MM.1S (cell line): Measurements from ENCODE around the gene LONRF2.

ENCODE experiments used
- DNase-seq: peaks from one replicate; pipeline ENCODE4 v3.0.0-alpha.2; 2015
- H2AFZ ChIP-seq: fragments of 300-600 bp; sonication (generic); 2 replicates; pipeline ENCODE4 v1.6.0; 2016; ENCODE audit warnings: antibody characterized with exemption, low read length
- H3F3A ChIP-seq: fragments of 300-600 bp; sonication (generic); 2 replicates; pipeline ENCODE4 v1.6.1; 2016; ENCODE audit warnings: mild to moderate bottlenecking, antibody characterized with exemption, low read length, moderate library complexity, mixed read lengths; ENCODE audit not compliant: insufficient read depth
- H3K27ac ChIP-seq: fragments of 300-600 bp; sonication (generic); 2 replicates; pipeline ENCODE4 v1.5.1; 2016; ENCODE audit warnings: mild to moderate bottlenecking, low read length
- H3K27me3 ChIP-seq: fragments of 300-600 bp; sonication (generic); replicated peaks from 2 replicates; pipeline ENCODE4 v1.6.0; 2016; ENCODE audit warnings: low read length; ENCODE audit not compliant: insufficient read depth
- H3K36me3 ChIP-seq: fragments of 300-600 bp; sonication (generic); replicated peaks from 2 replicates; pipeline ENCODE4 v1.6.1; 2016; ENCODE audit warnings: mild to moderate bottlenecking, low read length, mixed read lengths; ENCODE audit not compliant: insufficient read depth
- H3K4me1 ChIP-seq: fragments of 300-600 bp; sonication (generic); 2 replicates; pipeline ENCODE4 v1.6.1; 2016; ENCODE audit warnings: low read length, mixed read lengths
- H3K4me2 ChIP-seq: fragments of 300-600 bp; sonication (generic); 2 replicates; pipeline ENCODE4 v1.6.0; 2016; ENCODE audit warnings: low read depth, low read length
- H3K4me3 ChIP-seq: fragments of 300-600 bp; sonication (generic); 2 replicates; pipeline ENCODE4 v1.5.1; 2016; ENCODE audit warnings: low read length, mixed read lengths
- H3K79me2 ChIP-seq: fragments of 300-600 bp; sonication (generic); 2 replicates; pipeline ENCODE4 v1.6.1; 2016; ENCODE audit warnings: mixed run types, low read length, mixed read lengths
- H3K9ac ChIP-seq: fragments of 300-600 bp; sonication (generic); 2 replicates; pipeline ENCODE4 v1.6.1; 2016; ENCODE audit warnings: low read length, mixed read lengths
- H3K9me2 ChIP-seq: fragments of 300-600 bp; sonication (generic); replicated peaks from 2 replicates; pipeline ENCODE4 v1.6.1; 2016; ENCODE audit warnings: mild to moderate bottlenecking, low read length, mixed read lengths; ENCODE audit not compliant: insufficient read depth
- H3K9me3 ChIP-seq: fragments of 300-600 bp; sonication (generic); replicated peaks from 2 replicates; pipeline ENCODE4 v1.6.1; 2016; ENCODE audit warnings: mild to moderate bottlenecking, low read length, mixed read lengths; ENCODE audit not compliant: insufficient read depth
- H4K20me1 ChIP-seq: fragments of 300-600 bp; sonication (generic); 2 replicates; pipeline ENCODE4 v1.6.1; 2016; ENCODE audit warnings: mild to moderate bottlenecking, low read length, moderate library complexity, mixed read lengths; ENCODE audit not compliant: insufficient read depth
- CTCF ChIP-seq: fragments of 300-600 bp; sonication (generic); IDR thresholded peaks from 2 replicates; pipeline ENCODE4 v1.5.1; 2016; ENCODE audit warnings: antibody characterized with exemption, low read length, mixed read lengths
- EZH2 ChIP-seq: fragments of 300-600 bp; sonication (generic); optimal IDR thresholded peaks from 2 replicates; pipeline ENCODE3; 2017; ENCODE audit warnings: low read depth, mild to moderate bottlenecking, antibody characterized with exemption, low read length, mixed read lengths
- EZH2phosphoT487 ChIP-seq: fragments of 300-600 bp; sonication (generic); IDR thresholded peaks from 2 replicates; pipeline ENCODE4 v1.6.1; 2018; ENCODE audit warnings: antibody characterized with exemption, low read length

Gene LONRF2

GRCh38 chr2:100264651-100265050 is 57.6 kb downstream of the LONRF2 start:
- Histone ChIP-seq H3K9me2 (no peaks in the 10 kb centered on the region), H2AFZ (no peak overlapping the region), H3K9me3 (no peaks in the 10 kb centered on the region), H3K27ac (no peak overlapping the region), H4K20me1 (no peaks in the 10 kb centered on the region), H3K9ac (no peak overlapping the region), H3K4me3 (no peak overlapping the region), H3F3A (no peaks in the 10 kb centered on the region), H3K4me1 (no peaks in the 10 kb centered on the region), H3K79me2 (no peaks in the 10 kb centered on the region), H3K36me3 (no peaks in the 10 kb centered on the region), H3K27me3 (no peaks in the 10 kb centered on the region), H3K4me2 (no peak overlapping the region)
- no peak for DNase-seq
- TF ChIP-seq CTCF (no peak), EZH2phosphoT487 (no peak), EZH2 (no peak)

GRCh38 chr2:100264121-100264520 is 58.2 kb downstream of the LONRF2 start:
- Histone ChIP-seq H3K9me2 (no peaks in the 10 kb centered on the region), H3K79me2 (no peaks in the 10 kb centered on the region)
- TF ChIP-seq EZH2phosphoT487 (no peak), EZH2 (no peak), CTCF (no peak)

GRCh38 chr2:100262555-100263320 is 59.6 kb downstream of the LONRF2 start:
- H3K4me3 ChIP-seq = no peak overlapping the region
- no peak overlapping the region for H3K9ac ChIP-seq
- H3K79me2 ChIP-seq = no peaks in the 10 kb centered on the region
- peak; percentile 46 for DNase-seq
- H3K9me2 ChIP-seq = no peaks in the 10 kb centered on the region
- TF ChIP-seq EZH2 (no peak), CTCF (peak; percentile 93), EZH2phosphoT487 (no peak)
- no peak overlapping the region for H2AFZ ChIP-seq
- no peak overlapping the region for H3K27ac ChIP-seq
- no peaks in the 10 kb centered on the region for H3K27me3 ChIP-seq
- H3K4me2 ChIP-seq = no peak overlapping the region
- no peaks in the 10 kb centered on the region for H3K4me1 ChIP-seq
- no peaks in the 10 kb centered on the region for H3K9me3 ChIP-seq
- no peaks in the 10 kb centered on the region for H3K36me3 ChIP-seq
- no peaks in the 10 kb centered on the region for H4K20me1 ChIP-seq
- no peaks in the 10 kb centered on the region for H3F3A ChIP-seq

More at GRCh38 chr2:100264121-100264520, 58.2 kb downstream of the LONRF2 start:
- no peaks in the 10 kb centered on the region for H3K27me3 ChIP-seq
- no peaks in the 10 kb centered on the region for H3K9me3 ChIP-seq
- no peak overlapping the region for H3K4me2 ChIP-seq
- no peak overlapping the region for H3K4me3 ChIP-seq
- no peaks in the 10 kb centered on the region for H3K36me3 ChIP-seq
- H3F3A ChIP-seq = no peaks in the 10 kb centered on the region
- H3K27ac ChIP-seq = no peak overlapping the region
- H3K9ac ChIP-seq = no peak overlapping the region
- no peaks in the 10 kb centered on the region for H4K20me1 ChIP-seq
- H2AFZ ChIP-seq = no peak overlapping the region
- H3K4me1 ChIP-seq = no peaks in the 10 kb centered on the region
- no peak for DNase-seq
